Amniotic epithelial cell (primary cell): ENCODE measurements around the gene RPGR.

Experiments used
- DNase-seq: peaks from one replicate; pipeline ENCODE4 v3.0.0-alpha.2; 2010; ENCODE audit warnings: low read depth

The RPGR gene, protein sequence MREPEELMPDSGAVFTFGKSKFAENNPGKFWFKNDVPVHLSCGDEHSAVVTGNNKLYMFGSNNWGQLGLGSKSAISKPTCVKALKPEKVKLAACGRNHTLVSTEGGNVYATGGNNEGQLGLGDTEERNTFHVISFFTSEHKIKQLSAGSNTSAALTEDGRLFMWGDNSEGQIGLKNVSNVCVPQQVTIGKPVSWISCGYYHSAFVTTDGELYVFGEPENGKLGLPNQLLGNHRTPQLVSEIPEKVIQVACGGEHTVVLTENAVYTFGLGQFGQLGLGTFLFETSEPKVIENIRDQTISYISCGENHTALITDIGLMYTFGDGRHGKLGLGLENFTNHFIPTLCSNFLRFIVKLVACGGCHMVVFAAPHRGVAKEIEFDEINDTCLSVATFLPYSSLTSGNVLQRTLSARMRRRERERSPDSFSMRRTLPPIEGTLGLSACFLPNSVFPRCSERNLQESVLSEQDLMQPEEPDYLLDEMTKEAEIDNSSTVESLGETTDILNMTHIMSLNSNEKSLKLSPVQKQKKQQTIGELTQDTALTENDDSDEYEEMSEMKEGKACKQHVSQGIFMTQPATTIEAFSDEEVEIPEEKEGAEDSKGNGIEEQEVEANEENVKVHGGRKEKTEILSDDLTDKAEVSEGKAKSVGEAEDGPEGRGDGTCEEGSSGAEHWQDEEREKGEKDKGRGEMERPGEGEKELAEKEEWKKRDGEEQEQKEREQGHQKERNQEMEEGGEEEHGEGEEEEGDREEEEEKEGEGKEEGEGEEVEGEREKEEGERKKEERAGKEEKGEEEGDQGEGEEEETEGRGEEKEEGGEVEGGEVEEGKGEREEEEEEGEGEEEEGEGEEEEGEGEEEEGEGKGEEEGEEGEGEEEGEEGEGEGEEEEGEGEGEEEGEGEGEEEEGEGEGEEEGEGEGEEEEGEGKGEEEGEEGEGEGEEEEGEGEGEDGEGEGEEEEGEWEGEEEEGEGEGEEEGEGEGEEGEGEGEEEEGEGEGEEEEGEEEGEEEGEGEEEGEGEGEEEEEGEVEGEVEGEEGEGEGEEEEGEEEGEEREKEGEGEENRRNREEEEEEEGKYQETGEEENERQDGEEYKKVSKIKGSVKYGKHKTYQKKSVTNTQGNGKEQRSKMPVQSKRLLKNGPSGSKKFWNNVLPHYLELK

DNA sequence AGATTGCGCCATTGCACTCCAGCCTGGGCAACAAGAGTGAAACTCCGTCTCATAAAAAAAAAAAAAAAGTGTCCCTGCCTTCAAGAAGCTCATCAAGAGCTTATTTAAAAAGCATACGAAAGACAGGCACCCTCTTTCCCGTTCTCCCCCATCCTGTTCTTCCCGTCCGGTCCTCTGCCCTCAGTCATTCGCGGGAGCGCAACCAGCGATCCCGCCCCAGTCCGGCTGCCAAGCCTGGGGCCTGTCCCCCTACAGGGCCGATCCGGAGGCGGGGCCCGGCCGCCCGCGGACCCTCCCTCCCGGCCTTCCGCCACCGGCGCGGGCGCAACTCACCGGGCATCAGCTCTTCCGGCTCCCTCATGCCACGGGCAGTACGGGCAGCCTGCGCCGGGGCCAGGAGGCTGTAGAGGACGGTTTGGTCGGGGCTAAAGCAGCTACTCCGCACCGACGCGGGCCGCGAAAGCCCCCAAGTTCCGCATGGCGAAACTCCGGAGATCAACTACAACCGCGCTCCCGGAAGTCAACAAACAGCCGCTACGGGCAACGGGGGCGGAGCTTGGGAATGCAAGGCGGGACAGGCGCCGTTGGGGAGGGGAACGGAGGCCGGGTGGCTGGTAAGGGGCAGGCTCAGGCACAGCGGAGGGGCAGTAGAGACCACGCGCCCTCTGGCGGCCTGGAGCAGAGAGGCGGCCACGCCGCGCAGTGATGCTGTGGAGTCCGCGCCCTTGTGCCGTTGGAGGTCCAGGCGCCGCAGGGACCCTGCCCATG lies at the start of gene RPGR:
TSS of gene RPGR (minus strand) at position 503 of the 768 bp plus-strand sequence. CDS start at position 361, 142 bp downstream.
- peak; percentile 90 for DNase-seq

DNA sequence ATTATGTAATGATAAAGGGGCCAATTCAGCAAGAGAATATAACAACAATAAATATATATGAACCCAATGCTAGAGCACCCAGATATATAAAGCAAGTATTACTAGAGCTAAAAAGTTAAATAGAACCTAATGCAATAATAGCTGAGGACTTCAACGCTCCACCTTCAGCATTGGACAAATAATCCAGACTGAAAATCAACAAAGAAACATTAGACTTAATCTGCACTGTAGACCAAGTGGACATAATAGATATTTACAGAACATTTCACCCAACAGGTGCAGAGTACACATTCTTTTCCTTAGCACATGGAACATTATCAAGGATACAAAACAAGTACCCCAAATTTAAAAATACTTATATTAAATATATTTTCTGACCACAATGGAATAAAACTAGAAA lies 49.4 kb upstream of the RPGR start:
- DNase-seq, result no peak

- no peak for DNase-seq
Measured at GRCh38 chrX:38375891-38376290, 48.6 kb upstream of the RPGR start.

DNA sequence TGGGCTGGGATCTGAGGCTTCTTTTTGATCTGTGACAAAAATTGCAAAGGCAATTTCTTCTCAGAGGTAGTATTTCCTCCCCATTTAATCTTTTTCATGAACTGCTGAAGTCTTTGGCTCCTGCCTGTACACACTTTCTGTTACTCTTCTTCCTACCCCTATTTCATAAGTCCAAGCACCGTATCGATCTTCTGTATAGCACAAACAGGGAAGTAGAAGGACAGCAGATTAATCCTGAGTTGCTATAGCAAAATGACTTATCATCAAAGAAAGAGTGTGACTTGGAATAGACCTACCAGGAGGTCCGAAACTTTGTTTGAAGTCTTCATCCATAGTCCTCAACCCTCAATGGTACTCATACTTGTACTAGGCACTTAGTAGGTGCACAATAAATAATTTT lies 47.1 kb upstream of the RPGR start:
- DNase-seq, result no peak

- DNase-seq, result no peak
Measured at GRCh38 chrX:38371641-38372040, 44.3 kb upstream of the RPGR start.

- DNase-seq, result no peak
Measured at GRCh38 chrX:38368774-38369173, 41.5 kb upstream of the RPGR start.

DNA sequence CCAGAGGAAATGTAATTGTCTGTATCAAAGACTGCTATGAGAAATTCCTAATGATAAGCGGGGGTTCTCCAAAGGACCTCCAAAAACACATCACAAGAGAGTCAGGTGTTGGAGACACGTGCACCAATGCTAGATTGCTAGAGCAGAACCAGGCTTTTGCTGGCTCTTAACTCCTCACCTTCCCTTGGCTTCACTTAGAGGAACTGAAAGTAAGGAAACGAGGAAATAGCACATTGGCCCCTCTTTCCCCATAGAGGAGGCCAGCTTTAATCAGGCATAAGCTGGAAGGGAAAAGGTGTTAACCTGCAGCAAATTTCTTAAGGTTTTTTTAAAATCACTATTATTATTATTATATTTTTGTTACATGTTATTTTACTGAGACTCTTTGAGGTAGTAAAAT lies 38.6 kb upstream of the RPGR start:
- no peak for DNase-seq

- no peak for DNase-seq
Measured at GRCh38 chrX:38363046-38363445, 35.7 kb upstream of the RPGR start.

DNA sequence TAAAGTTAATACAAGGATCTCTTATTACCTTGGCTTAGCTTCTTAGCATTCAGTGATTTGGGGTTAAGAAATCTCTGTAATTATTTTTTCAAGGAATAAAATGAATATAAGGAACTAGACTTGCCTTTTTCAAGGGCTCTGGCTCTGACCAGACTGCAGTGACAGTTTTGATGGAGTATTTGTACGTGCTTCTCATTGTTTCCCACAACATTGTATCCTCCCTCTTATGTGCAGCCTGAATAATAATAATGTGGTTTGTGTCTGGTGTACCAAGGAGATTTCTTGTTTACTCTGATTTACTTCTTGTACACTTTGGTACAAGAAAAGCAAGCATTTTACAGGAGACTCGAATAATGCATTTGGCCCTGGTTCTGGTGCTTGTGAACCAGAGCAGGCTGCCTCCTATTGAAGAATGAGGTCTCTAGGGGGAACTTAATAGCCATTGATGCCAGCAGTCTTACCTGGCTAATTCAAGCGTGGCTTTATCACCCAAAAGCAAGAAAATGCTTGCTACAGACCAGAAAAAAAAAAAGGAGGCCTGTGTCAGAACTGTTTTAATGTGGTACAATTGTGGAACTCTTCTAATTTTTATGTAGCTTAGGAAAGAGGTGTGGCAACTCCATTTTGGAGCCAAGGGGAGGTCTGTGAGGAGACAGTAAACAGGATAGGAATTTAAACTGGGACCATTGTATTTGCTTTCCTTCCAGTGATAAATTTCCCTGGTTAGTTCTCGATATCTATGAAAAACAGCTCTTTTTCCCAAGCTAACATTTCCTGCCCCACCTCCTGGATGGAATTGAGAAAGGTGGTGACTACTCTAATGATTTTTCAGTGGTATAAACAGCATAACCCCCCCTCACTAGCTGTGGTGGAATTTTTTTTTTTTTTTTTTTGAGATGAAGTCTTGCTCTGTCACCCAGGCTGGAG lies 30.7 kb upstream of the RPGR start:
- DNase-seq, result no peak

DNA sequence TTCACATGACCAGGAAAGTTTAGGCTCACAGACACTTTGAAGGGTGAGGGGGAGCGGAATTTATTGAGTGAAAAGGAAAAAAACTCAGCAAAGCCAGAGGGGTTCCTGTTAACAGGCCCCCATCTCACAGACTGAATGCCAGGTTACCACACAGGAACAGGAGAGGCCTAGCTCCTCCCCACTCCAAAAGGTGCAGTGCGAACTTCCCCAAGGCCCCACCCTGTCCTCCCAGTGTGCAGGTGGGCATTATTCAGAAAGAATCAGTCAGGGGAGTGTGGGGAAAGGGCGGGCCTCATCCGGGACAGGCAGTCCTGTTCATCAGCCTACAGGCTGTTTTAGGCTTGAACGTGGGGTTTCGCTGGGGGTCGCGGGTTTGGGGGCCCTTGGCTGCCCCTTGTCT lies 29.1 kb upstream of the RPGR start:
- no peak for DNase-seq

- no peak for DNase-seq
Measured at GRCh38 chrX:38352362-38352761, 25.1 kb upstream of the RPGR start, which contains the start of gene OTC. Gene OTC (plus strand): TSS chrX:38352604. CDS start chrX:38352697, 93 bp downstream.

- DNase-seq, result no peak
Measured at GRCh38 chrX:38351346-38351745, 24.0 kb upstream of the RPGR start.

GRCh38 chrX:38347136-38347535 lies 19.8 kb upstream of the RPGR start:
- DNase-seq, result peak; percentile 85

GRCh38 chrX:38346150-38346549 lies 18.8 kb upstream of the RPGR start:
- DNase-seq, result no peak

GRCh38 chrX:38342853-38343778 lies 15.8 kb upstream of the RPGR start:
- DNase-seq, result no peak

DNA sequence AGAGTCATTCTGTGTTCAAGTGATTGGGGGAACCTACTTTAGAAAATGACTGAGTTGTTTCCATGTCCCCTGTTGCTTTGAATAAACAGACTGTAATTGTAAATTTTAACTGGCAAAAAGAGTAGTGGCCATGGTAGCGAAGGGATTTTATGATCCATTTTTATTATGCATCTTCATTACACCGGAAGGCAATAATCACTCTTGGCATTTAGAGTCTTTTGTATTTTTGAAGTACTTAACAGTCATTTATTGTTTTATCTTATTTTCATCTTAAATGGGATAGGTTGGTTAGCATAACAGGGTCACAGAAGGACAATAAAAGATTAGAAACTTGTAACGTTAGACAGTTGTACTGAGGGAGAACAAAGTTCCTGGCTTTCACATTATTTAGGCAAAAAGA lies 14.1 kb upstream of the RPGR start:
- no peak for DNase-seq

GRCh38 chrX:38336538-38337240 lies 9.4 kb upstream of the RPGR start:
- no peak for DNase-seq

DNA sequence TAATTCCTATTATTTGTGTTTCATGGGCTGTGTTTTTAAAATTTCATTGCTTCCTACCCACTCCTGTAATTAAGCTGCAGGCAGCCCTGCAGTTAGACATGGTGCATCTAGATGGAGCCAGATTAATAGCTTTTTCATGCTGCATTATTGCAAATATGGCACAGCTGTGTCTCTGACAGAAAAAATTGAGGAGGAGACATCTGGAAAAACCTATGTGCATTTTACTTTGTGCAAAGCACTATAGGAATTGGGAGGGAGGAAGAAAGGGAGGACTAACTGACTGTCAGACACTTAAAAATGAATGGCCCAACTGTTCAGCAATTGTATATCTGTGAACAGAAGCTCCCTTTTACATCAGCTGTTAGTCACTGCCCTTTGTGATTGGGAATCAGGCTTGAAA lies 8.1 kb upstream of the RPGR start:
- no peak for DNase-seq

DNA sequence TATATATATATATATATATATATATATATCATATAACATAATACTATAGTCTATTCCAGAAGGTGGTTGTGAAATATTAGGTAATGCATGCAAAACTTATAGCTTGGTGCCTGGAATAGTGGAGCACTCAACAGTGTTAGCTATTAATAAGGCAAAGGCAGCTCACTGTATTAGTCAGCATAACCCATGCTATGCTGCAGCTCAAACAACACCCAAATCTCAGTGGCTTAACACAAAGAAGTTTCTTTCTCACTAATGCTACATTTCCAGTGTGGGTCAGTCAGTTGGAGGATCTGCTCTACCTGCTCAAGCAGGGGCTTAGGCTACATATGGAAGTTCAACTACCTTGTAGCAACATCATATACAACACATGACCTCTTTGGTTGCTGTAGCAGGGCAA lies 5.2 kb upstream of the RPGR start:
- DNase-seq, result no peak
